Measurements from ENCODE around the gene AOC1.

Gene AOC1

DNA sequence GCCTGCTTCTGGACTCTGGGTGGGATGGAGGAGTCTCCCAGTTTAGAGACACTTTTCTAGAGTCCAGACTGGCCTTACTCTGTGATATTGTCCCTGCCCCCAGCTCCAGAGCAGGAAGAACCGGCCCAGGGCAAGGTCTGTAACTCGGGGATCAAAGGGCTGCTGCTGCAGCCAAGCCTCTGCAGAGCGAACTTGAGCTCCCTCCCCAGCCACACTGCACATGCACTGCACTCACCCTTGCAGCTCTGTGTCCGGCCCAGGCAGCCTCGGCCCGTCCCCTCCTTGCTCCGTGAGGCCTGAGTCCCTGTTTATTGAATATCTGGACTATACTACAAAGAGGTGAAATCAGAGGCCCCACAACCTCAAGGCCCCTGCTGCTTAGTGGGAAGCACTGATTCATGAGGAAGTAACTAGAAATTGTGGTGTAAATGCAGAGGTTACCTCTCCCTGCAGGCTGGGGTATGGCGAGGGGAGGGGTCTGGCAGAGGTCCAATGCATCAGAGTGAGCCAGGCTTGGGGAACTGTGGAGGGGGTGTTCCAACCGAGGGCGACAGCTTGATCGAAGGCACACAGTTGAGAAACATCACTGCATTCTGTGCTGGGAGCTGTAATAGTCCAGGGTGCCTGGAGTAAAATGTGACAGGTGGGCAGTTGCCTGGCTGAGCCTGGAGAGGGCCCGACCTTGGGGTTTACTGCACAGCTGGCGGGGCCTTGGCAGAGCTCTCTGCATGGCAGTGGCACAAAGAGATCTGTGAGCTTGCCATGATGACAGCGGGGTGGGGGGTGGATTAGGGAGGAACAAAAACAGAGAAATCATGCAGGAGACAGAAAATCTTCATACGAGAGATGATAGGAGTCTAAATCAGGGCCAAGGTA is 49.1 kb downstream of the AOC1 start:
- ChIA-PET CTCF (interaction anchor here (0.5 to 1.4 kb wide), 5 partner anchors 14 to 89 kb away, joined by 3 to 5 read pairs (median 3); partner anchors contain the start of gene NOS3), POLR2A (interaction anchor here (0.5 kb wide), 1 partner anchor 115 kb away, joined by 3 read pairs; no protein-coding TSS in a partner anchor)
- Histone ChIP-seq H3K27ac (ENCODE audit: extremely low read depth, low read depth, low read length) (no peak overlapping the region), H3K4me3 (ENCODE audit: low read depth, low read length) (no peak overlapping the region), H3K4me1 (ENCODE audit: control insufficient read depth, insufficient read depth, low read length) (no peaks in the 10 kb centered on the region), H3K9me3 (ENCODE audit: control insufficient read depth, insufficient read depth, low read depth, low read length) (no peaks in the 10 kb centered on the region), H3K36me3 (ENCODE audit: control insufficient read depth in 2 of 2, insufficient read depth in 1 of 2, low read length in 2 of 2) (no peaks in the 10 kb centered on the region)
- no peak for TF ChIP-seq IKZF3 (tag by site-specific recombination; IDR thresholded peaks at IDR 0.05)
- TF ChIP-seq ZNF747 (tag by site-specific recombination; IDR thresholded peaks at IDR 0.05): no peak
- no peak for TF ChIP-seq ZNF24 (tag by site-specific recombination; IDR thresholded peaks at IDR 0.05)
- no peak for TF ChIP-seq ZEB2 (tag by site-specific recombination; IDR thresholded peaks at IDR 0.05)
- TF ChIP-seq ZNF610 (tag by site-specific recombination; IDR thresholded peaks at IDR 0.05; ENCODE audit: borderline replicate concordance): no peak
- TF ChIP-seq ZNF394 (tag by site-specific recombination; IDR thresholded peaks at IDR 0.05; ENCODE audit: borderline replicate concordance): no peak
- TF ChIP-seq ZNF664 (tag by site-specific recombination; IDR thresholded peaks at IDR 0.05): no peak
- no peak for TF ChIP-seq OVOL3 (tag by site-specific recombination; IDR thresholded peaks at IDR 0.05)
- no peak for TF ChIP-seq HOXC10 (CRISPR knock-in tag; IDR thresholded peaks at IDR 0.05)
- TF ChIP-seq ZFP3 (tag by site-specific recombination; IDR thresholded peaks at IDR 0.05; ENCODE audit: low read depth): no peak
- no peak for TF ChIP-seq ZNF324 (tag by site-specific recombination; IDR thresholded peaks at IDR 0.05)
- TF ChIP-seq, protein P1, sequence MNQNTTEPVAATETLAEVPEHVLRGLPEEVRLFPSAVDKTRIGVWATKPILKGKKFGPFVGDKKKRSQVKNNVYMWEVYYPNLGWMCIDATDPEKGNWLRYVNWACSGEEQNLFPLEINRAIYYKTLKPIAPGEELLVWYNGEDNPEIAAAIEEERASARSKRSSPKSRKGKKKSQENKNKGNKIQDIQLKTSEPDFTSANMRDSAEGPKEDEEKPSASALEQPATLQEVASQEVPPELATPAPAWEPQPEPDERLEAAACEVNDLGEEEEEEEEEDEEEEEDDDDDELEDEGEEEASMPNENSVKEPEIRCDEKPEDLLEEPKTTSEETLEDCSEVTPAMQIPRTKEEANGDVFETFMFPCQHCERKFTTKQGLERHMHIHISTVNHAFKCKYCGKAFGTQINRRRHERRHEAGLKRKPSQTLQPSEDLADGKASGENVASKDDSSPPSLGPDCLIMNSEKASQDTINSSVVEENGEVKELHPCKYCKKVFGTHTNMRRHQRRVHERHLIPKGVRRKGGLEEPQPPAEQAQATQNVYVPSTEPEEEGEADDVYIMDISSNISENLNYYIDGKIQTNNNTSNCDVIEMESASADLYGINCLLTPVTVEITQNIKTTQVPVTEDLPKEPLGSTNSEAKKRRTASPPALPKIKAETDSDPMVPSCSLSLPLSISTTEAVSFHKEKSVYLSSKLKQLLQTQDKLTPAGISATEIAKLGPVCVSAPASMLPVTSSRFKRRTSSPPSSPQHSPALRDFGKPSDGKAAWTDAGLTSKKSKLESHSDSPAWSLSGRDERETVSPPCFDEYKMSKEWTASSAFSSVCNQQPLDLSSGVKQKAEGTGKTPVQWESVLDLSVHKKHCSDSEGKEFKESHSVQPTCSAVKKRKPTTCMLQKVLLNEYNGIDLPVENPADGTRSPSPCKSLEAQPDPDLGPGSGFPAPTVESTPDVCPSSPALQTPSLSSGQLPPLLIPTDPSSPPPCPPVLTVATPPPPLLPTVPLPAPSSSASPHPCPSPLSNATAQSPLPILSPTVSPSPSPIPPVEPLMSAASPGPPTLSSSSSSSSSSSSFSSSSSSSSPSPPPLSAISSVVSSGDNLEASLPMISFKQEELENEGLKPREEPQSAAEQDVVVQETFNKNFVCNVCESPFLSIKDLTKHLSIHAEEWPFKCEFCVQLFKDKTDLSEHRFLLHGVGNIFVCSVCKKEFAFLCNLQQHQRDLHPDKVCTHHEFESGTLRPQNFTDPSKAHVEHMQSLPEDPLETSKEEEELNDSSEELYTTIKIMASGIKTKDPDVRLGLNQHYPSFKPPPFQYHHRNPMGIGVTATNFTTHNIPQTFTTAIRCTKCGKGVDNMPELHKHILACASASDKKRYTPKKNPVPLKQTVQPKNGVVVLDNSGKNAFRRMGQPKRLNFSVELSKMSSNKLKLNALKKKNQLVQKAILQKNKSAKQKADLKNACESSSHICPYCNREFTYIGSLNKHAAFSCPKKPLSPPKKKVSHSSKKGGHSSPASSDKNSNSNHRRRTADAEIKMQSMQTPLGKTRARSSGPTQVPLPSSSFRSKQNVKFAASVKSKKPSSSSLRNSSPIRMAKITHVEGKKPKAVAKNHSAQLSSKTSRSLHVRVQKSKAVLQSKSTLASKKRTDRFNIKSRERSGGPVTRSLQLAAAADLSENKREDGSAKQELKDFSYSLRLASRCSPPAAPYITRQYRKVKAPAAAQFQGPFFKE (tag by site-specific recombination; IDR thresholded peaks at IDR 0.05; ENCODE audit: borderline replicate concordance): no peak
- TF ChIP-seq YY2 (tag by site-specific recombination; IDR thresholded peaks at IDR 0.05): no peak
- TF ChIP-seq, protein P2, sequence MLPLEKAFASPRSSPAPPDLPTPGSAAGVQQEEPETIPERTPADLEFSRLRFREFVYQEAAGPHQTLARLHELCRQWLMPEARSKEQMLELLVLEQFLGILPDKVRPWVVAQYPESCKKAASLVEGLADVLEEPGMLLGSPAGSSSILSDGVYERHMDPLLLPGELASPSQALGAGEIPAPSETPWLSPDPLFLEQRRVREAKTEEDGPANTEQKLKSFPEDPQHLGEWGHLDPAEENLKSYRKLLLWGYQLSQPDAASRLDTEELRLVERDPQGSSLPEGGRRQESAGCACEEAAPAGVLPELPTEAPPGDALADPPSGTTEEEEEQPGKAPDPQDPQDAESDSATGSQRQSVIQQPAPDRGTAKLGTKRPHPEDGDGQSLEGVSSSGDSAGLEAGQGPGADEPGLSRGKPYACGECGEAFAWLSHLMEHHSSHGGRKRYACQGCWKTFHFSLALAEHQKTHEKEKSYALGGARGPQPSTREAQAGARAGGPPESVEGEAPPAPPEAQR (tag by site-specific recombination; IDR thresholded peaks at IDR 0.05): no peak

DNA sequence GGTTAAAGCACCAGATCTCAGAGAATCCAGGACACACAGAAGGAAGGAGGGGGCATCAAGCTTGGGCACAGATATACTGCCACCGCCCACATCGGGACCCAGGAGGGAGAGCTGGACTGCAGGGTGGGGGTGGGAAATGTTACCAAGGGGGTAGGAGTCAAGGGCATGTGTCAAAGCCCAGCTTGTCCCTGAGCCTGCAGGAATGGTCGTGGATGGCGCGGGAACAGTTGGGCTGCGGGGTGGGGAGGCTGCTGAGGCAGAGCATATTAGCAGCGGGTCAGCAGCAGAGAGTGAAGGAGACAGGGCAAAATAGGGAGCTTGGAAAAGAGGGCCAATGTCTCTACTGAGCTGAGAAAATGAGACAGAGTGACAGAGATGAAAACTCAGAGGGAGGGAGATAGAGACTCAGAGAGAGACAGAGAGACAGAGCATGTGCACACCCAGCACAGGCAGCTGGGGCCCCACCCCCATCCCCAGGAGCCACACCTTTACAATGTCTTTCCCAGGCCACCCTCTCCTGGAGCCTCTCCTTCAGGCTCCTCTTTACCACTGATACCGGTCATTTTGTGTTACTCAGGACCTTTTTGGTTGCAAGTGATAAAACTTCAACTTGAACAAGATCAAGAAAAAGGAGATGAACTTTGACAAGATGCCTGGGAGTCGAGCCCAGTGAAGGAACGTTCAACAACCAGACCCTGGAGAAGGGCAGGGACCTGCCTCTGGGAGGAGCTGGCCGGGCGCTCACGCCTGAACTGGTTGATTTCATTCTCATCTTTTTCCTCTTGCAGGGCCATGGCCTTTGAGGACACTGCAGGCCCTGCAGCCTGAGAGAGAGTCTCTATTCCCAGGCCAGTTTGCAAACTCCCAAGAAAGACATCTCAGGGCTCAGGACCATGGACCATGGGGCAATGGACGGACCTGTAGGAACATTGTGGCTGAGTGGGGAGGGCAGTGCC is 50.0 kb downstream of the AOC1 start:
- H3K36me3 ChIP-seq (ENCODE audit: control insufficient read depth in 2 of 2, insufficient read depth in 1 of 2, low read length in 2 of 2): no peaks in the 10 kb centered on the region
- ChIA-PET POLR2A (no interaction called here), CTCF (interaction anchor here (0.8 to 1.3 kb wide), 5 partner anchors 14 to 123 kb away, joined by 3 to 5 read pairs (median 3); partner anchors contain the start of gene NOS3)
- no peaks in the 10 kb centered on the region for H3K9me3 ChIP-seq (ENCODE audit: control insufficient read depth, insufficient read depth, low read depth, low read length)
- TF ChIP-seq, protein P3, sequence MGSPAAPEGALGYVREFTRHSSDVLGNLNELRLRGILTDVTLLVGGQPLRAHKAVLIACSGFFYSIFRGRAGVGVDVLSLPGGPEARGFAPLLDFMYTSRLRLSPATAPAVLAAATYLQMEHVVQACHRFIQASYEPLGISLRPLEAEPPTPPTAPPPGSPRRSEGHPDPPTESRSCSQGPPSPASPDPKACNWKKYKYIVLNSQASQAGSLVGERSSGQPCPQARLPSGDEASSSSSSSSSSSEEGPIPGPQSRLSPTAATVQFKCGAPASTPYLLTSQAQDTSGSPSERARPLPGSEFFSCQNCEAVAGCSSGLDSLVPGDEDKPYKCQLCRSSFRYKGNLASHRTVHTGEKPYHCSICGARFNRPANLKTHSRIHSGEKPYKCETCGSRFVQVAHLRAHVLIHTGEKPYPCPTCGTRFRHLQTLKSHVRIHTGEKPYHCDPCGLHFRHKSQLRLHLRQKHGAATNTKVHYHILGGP (tag by site-specific recombination; IDR thresholded peaks at IDR 0.05): no peak
- TF ChIP-seq KLF1 (tag by site-specific recombination; IDR thresholded peaks at IDR 0.05): peak; percentile 72
- no peak for TF ChIP-seq ZNF660 (tag by site-specific recombination; IDR thresholded peaks at IDR 0.05)
- TF ChIP-seq, protein P4, sequence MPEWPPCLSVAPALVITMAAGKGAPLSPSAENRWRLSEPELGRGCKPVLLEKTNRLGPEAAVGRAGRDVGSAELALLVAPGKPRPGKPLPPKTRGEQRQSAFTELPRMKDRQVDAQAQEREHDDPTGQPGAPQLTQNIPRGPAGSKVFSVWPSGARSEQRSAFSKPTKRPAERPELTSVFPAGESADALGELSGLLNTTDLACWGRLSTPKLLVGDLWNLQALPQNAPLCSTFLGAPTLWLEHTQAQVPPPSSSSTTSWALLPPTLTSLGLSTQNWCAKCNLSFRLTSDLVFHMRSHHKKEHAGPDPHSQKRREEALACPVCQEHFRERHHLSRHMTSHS (tag by site-specific recombination; IDR thresholded peaks at IDR 0.05): no peak
- no peak for TF ChIP-seq ZNF596 (tag by site-specific recombination; IDR thresholded peaks at IDR 0.05)
- no peak for TF ChIP-seq ZNF239 (tag by site-specific recombination; IDR thresholded peaks at IDR 0.05)
- TF ChIP-seq ZNF292 (tag by site-specific recombination; IDR thresholded peaks at IDR 0.05; ENCODE audit: borderline replicate concordance, low read depth): no peak
- no peak for TF ChIP-seq ZNF114 (tag by site-specific recombination; IDR thresholded peaks at IDR 0.05)
- no peak for TF ChIP-seq ZNF366 (tag by site-specific recombination; conservative IDR thresholded peaks at IDR 0.05)
- H3K4me3 ChIP-seq (ENCODE audit: low read depth, low read length): no peak overlapping the region
- H3K4me1 ChIP-seq (ENCODE audit: control insufficient read depth, insufficient read depth, low read length): no peaks in the 10 kb centered on the region
- no peak overlapping the region for H3K27ac ChIP-seq (ENCODE audit: extremely low read depth, low read depth, low read length)
